ENCODE data around the gene CLNS1A. TPM values are rescaled to one million over a fixed set of nuclear protein-coding genes. Genes with fewer than 3 reads are reported as not detected.

CLNS1A gene
- total RNA-seq, 3 donors from 2014 or later = 57.4 to 129 (median 110) TPM

DNA sequence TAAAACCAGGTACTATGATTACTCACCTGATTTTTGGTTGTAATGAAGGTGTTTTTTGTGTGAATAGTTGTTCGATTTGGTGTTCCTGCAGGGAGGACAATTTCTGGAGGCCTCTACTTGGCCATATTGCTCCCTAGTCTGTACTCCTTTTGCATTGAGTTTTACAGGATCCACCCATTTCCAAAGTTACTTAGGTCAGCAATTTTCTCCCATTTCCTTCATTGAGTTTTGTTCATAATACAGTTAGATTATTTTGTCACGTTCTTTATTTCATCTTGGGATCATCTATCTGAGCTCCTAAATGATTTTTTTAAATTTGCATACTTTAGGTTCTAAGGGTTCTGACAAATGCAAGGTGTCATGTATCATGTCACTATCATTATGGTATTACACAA is 67.9 kb downstream of the CLNS1A start:
- H3K9me3 ChIP-seq = no peaks in the 10 kb centered on the region
- H3K27ac ChIP-seq = no peak overlapping the region
- no peaks in the 10 kb centered on the region for H3K27me3 ChIP-seq
- intact Hi-C loops (cut with DNase I; ENCODE audit: low total_unique reads) = no loop called here
- no peak for TF ChIP-seq POLR2A (IDR thresholded peaks at IDR 0.05)
- TF ChIP-seq, protein P1, sequence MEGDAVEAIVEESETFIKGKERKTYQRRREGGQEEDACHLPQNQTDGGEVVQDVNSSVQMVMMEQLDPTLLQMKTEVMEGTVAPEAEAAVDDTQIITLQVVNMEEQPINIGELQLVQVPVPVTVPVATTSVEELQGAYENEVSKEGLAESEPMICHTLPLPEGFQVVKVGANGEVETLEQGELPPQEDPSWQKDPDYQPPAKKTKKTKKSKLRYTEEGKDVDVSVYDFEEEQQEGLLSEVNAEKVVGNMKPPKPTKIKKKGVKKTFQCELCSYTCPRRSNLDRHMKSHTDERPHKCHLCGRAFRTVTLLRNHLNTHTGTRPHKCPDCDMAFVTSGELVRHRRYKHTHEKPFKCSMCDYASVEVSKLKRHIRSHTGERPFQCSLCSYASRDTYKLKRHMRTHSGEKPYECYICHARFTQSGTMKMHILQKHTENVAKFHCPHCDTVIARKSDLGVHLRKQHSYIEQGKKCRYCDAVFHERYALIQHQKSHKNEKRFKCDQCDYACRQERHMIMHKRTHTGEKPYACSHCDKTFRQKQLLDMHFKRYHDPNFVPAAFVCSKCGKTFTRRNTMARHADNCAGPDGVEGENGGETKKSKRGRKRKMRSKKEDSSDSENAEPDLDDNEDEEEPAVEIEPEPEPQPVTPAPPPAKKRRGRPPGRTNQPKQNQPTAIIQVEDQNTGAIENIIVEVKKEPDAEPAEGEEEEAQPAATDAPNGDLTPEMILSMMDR (IDR thresholded peaks at IDR 0.05) = no peak
- TF ChIP-seq POLR2AphosphoS5 (IDR thresholded peaks at IDR 0.05) = no peak
- H3K36me3 ChIP-seq = no peaks in the 10 kb centered on the region
- H3K4me3 ChIP-seq = no peak overlapping the region
- DNase-seq (ENCODE audit: low spot score in 2 of 2) = no peak
- no peaks in the 10 kb centered on the region for H3K4me1 ChIP-seq

DNA sequence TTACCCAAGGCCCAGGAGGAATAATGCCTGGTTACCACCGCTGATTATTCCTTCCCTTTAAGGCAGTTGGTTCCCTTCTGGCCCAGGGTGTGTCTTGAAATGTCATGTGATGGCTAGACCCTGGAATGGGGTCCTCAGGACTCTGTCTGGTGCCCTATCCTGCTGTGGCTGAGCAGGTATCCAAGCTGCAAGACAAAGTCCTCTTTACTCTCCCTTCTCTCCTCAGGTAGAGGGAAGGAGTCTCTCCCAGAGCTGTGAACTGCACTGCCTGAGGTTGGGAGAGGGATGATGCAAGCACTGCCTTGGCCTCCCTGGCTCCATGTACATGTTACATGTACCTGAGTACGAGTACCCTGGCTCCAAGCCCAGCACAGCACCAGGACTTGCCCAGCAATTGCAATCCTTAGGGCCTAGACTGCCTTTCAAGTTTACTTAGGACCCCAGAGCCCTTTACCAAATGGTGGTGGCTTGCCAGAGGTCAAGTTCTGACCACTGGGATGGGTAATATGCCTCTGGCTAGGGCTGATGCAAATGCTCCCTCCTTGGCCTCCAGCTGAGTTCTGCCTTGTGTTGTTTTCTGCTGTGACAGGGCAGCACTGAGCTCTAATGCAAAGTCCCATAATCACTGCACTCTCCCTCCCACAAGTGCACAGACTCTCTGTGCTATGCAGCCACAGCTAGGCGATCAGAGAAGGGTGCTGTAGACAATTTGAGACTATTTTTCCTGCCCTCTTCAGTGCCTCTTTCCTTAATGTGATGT is 68.5 kb downstream of the CLNS1A start:
- Histone ChIP-seq H3K9me3 (no peaks in the 10 kb centered on the region), H3K36me3 (no peaks in the 10 kb centered on the region), H3K4me3 (no peak overlapping the region), H3K27ac (no peak overlapping the region), H3K27me3 (no peaks in the 10 kb centered on the region), H3K4me1 (no peaks in the 10 kb centered on the region)
- no peak for DNase-seq (ENCODE audit: low spot score in 2 of 2)
- intact Hi-C loops (cut with DNase I; ENCODE audit: low total_unique reads) = no loop called here
- TF ChIP-seq POLR2AphosphoS5 (IDR thresholded peaks at IDR 0.05) (no peak), POLR2A (IDR thresholded peaks at IDR 0.05) (no peak)
- TF ChIP-seq, protein P1 (IDR thresholded peaks at IDR 0.05) = no peak

DNA sequence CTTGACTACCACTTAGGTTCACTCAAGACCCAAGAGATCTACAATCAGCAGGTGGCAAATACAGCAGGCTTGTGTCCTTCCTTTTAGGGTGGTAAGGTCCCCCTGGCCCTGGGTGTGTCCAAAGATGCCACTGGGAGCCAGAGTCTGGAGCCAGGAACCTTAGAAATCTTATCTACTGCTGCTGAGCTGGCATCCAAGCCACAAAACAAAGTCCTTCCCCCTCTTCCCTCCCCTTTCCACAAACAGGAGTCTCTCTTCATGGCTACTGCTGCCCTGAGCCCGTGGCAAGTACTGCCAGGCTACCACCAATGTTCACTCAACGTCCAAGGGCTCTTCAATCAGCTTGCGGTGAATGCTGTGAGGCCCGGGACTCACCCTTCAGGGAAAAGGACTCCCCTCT is 69.3 kb downstream of the CLNS1A start:
- Histone ChIP-seq H3K27me3 (no peaks in the 10 kb centered on the region), H3K4me3 (no peak overlapping the region), H3K27ac (no peak overlapping the region), H3K36me3 (no peaks in the 10 kb centered on the region), H3K9me3 (no peaks in the 10 kb centered on the region), H3K4me1 (no peaks in the 10 kb centered on the region)
- TF ChIP-seq POLR2AphosphoS5 (IDR thresholded peaks at IDR 0.05) (no peak), POLR2A (IDR thresholded peaks at IDR 0.05) (no peak)
- TF ChIP-seq, protein P1 (IDR thresholded peaks at IDR 0.05) = no peak
- intact Hi-C loops (cut with DNase I; ENCODE audit: low total_unique reads) = no loop called here
- no peak for DNase-seq (ENCODE audit: low spot score in 2 of 2)

Other genes starting within 250 kb of the CLNS1A start
- 10 to 100 TPM; 23.2 to 59.6 (median 42.6) TPM for gene PAK1, start 163.7 kb downstream of the CLNS1A start, total RNA-seq
- gene AQP11, start 47.8 kb downstream of the CLNS1A start, total RNA-seq = 1 to 10 TPM in 2 of 3 donors, under 1 TPM in 1; 0.66 to 1.8 (median 1.6) TPM
- gene RSF1, start 182.9 kb upstream of the CLNS1A start, total RNA-seq = 100 to 1,000 TPM in 1 of 3 donors, 10 to 100 TPM in 2; 82.2 to 112 (median 82.3) TPM
- gene AAMDC, start 183.3 kb upstream of the CLNS1A start, total RNA-seq = 10 to 100 TPM; 26.2 to 64.8 (median 30.5) TPM